HCEC 1CT (cell line): Measurements from ENCODE around the gene CADM1.

Source experiments
- DNase-seq: peaks from one replicate; pipeline ENCODE4 v3.0.0-alpha.2; 2017

CADM1 gene

GRCh38 chr11:115269191-115269950, 234.8 kb downstream of the CADM1 start:
- no peak for DNase-seq

GRCh38 chr11:115267871-115268270, 236.3 kb downstream of the CADM1 start:
- no peak for DNase-seq

GRCh38 chr11:115267238-115267781, 236.9 kb downstream of the CADM1 start:
- no peak for DNase-seq

- DNase-seq, result no peak
Measured at GRCh38 chr11:115266066-115266639, 238.1 kb downstream of the CADM1 start.

GRCh38 chr11:115263799-115264656, 240.2 kb downstream of the CADM1 start:
- no peak for DNase-seq

- no peak for DNase-seq
Measured at GRCh38 chr11:115258216-115258615, 246.0 kb downstream of the CADM1 start.

DNA sequence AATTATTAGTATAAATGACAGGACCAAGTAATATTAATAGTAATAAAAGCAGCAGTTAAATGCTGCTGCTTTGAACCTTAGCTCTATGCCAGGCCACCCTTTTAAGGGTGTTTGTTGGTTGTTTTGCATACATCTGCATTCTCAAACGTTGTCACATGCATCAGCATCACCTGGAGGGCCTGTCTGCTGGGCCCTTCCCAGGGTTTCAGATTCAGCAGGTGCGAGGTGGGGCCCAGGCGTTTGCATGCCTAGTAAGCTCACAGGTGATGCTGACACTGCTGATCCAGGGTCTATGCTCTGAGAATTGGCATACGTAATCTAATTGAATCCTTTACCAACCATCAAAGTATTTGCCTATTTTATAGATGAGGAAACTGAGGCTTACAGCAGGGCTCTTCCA, 246.5 kb downstream of the CADM1 start:
- DNase-seq, result no peak

DNA sequence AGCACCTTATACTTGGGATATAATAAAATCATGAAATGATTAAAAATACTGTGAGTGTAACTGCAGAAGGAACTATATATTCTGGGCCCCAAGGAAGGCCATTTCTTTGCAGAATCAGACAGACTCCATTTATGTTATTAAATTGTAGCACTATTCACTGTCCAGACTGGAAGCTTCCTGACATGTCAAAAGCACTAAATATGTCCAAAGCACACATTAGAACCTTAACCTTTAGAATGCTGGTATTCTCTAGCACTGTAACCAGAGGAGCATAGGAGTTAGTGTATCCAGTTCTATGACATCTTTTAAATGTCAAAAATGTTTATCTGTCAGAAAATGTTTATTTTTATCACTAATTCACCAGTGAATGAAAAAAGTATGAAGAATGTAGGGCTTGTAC, 246.9 kb downstream of the CADM1 start:
- no peak for DNase-seq

DNA sequence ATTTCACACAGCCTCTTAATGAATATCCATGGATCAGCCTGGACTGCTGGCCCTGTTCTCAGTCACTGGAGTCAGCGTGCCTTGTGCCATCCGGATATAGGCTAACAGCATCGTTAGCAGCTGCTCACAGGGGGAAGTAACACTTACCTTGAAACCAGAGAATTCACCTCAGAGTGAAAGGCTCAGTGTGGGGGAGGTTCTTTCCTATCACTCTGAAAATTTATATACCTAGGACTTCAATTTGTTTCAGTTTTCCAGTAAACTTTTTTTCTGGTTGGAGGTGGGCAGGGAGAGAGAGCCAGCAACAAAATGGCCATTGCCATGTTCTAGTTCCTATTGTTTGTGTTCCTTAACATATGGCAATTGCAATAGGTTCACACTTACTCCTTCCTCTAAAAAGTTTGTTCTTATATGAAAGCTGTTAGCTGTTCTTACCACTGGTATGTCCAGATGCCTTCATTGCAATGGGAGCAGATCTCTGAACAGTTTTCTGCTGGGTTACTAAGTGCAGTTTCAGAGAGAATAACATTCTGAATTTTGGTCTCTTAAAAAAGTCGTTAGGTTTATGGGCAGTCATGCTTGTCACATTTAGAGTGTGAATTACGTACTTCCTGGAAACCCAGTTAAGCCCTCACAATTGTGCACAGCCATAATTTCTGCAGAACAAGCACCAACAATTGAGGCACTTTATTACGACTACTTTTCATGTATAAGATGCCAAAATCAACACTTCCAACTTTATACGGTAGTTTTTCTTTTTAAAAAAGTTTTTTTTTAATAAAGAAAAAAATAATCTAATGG, 247.6 kb downstream of the CADM1 start:
- DNase-seq, result no peak

DNA sequence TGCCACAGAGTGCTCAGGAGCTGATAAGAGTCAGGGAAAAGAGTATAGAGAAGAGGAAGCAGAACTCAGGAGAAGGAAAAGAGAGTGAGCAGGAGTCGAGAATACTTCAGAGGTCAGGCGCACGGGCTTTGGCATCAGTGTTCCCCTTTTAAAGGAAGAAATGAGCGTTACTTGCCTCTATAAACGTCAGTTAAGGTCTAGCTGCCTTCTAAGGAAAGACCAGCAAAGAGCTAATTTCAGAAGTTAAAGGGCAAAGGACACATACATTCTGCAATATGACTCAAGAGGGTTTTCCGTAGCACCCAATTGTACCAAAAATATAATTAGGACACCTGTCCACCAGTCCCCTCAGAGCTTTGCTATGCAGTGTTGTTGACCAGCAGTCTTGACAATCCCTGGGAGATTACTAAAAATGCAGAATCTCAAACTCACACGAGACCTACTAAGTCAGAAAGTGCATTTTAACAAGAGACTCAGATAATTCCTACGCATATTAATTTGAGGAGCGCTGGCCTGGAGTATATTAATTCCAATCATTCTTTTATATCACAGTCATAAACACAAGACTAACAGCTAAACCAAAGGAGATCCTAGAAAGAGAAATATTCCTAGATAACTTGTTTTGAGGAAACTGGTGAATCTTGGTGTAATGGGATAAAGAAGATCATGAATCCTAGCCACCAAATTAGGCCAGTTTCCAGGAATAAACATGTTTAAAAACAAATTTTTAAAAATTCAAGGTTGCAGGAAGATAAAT, 249.0 kb downstream of the CADM1 start:
- no peak for DNase-seq

- DNase-seq, result no peak
Measured at GRCh38 chr11:115251126-115251525, 253.1 kb downstream of the CADM1 start.

DNA sequence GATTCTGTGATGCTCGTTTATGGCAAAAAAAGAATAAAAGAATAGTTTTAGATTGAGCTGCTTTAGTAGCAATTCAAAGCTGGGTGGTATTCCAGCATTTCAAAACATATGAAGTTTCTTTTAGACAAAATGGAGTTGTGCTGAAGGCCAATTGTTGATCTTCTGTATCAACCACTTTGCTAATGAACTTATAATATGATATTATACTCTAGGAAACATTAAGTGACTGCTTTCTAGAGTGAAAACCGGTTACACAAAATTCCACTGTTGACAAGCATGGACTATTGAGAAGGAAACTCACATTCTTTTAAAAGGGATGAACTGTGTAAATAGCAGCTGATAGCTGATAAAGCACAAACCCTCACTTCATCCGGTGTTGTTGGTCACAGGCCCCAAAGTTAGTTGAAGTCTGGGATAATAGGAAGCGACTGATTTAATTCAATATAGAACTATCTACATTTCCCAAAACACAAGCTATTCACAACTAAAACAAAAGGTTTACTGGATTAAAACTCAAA, 255.1 kb downstream of the CADM1 start:
- DNase-seq, result no peak

DNA sequence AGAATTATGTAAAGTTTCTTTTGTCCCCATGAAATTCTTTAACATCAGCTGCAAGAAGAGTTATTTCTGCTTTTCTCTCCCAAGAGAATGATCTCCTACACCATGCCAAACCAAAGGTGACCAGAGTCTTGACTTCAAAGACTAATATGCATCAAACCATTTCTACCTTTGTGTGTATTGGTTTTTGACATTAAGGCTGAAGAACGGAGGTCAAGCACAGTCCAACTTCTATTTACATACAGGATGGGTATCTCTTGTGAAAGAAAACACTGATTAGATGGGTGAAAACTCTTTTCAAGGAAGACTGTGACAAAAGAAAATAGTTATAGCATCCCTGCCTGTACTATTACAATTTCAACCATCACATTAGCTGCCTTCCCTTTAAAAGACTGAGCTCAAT, 256.3 kb downstream of the CADM1 start:
- DNase-seq, result no peak

GRCh38 chr11:115247361-115247760, 256.9 kb downstream of the CADM1 start:
- DNase-seq, result no peak

GRCh38 chr11:115244758-115245157, 259.5 kb downstream of the CADM1 start:
- DNase-seq, result no peak

- no peak for DNase-seq
Measured at GRCh38 chr11:115244296-115244695, 259.9 kb downstream of the CADM1 start.

GRCh38 chr11:115242982-115243381, 261.2 kb downstream of the CADM1 start:
- DNase-seq, result no peak

DNA sequence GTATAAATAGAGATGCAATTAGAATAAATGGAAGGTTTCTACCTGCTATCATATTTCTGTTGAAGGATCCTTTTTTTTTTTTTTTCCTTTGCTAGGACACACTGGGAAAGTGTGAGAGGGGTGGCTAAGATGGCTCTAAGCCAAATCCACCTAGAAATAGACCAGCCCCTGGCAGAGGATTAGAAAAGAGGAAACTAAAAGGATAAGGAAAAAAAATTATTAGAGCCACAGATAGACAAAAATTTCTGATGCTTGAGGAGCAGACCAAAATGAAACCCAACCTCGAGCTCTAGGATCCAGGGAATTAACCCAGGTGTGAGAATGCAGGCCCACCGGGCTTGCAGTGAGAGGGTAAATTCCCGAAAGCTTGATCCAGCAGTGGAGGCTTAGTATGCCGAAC, 262.3 kb downstream of the CADM1 start:
- DNase-seq, result no peak

- DNase-seq, result no peak
Measured at GRCh38 chr11:115238791-115239190, 265.4 kb downstream of the CADM1 start.

DNA sequence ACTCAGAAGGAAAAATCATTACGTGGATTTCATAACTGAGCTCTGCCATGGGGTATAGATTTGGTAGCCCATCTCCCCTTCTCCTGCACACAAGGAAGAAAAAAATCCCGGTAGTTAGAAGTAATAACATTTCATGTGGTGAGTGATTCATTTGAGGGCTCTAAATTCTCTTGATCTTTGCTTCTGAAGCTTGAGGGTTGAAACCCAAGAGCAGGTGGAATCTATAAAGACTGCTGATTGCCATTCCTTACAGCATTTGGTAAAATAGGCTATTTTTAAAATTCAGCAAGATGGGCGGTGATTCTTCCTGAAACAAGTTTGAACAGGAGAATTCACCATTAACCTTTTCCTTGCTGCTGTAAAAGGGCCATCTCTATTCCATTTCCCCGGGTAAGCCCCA, 266.1 kb downstream of the CADM1 start:
- DNase-seq, result no peak

DNA sequence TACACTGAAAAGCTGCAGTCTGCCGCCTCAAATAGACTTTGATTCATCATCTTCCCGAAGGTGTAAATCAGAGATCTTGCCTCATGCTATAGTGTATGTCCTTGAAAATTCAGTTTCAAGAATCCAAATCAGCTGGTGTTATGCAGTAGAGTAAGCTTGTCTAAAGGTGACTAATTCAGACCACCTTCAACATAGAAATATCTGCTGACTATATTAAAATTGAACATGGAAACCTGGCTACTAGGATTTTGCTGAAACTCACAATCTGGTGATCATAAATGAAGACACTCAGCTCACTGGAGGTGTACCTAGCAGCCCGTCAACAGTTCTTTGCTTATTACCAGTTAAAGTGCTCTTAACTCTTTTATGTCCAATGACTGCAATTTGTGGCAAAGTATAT, 266.6 kb downstream of the CADM1 start:
- no peak for DNase-seq

GRCh38 chr11:115234794-115235193, 269.4 kb downstream of the CADM1 start:
- no peak for DNase-seq
